Adrenal gland (tissue), 12 donors: Measurements from ENCODE around the gene FAM72D. TPM values are rescaled to one million over a fixed set of nuclear protein-coding genes. Genes with fewer than 3 reads are reported as not detected.
A peak's percentile ranks its signal among the peaks of the same experiment; 100 is the strongest.
"Not testable (repeated sequence)": the region's sequence is repeated elsewhere in the genome, so short reads cannot be mapped to it uniquely, and the experiment has no call there.

Source experiments
- DNase-seq, 7 donors: peaks; one replicate each; pipeline ENCODE4 v3.0.0-alpha.2; 2019 to 2020
- H3K27ac ChIP-seq, 5 donors: fragments of 200-600 bp; sonication (generic) in 4 of 5; 1 replicate in 3 of 5; 2 replicates in 2 of 5; pipeline versions ENCODE4 v1.5.1 to v1.8.0; 2016 to 2020; ENCODE audit warnings: mild to moderate bottlenecking in 1 of 5
- H3K27me3 ChIP-seq: fragments of 200-600 bp; 2 replicates; pipeline ENCODE4 v1.8.0; 2021
- H3K36me3 ChIP-seq, 2 donors: fragments of 200-600 bp; replicated peaks in 1 of 2; 1 replicate in 1 of 2; 2 replicates in 1 of 2; pipeline versions ENCODE4 v1.5.1 to v1.8.0; 2018 to 2022
- H3K4me1 ChIP-seq, 2 donors: fragments of 200-600 bp; replicated peaks in 1 of 2; 1 replicate in 1 of 2; 2 replicates in 1 of 2; pipeline versions ENCODE4 v1.5.1 to v1.8.0; 2018 to 2021
- H3K4me3 ChIP-seq, 4 donors: fragments of 200-600 bp; sonication (generic) in 3 of 4; one replicate each; pipeline ENCODE4 v1.5.1; 2016 to 2018
- H3K9me3 ChIP-seq, 3 donors: fragments of 200-600 bp; sonication (generic) in 1 of 3; replicated peaks in 1 of 3; 1 replicate in 2 of 3; 2 replicates in 1 of 3; pipeline versions ENCODE4 v1.5.1 to v1.8.0; 2016 to 2021
- WGBS, 4 donors: extraction: QIAGEN DNeasy Blood & Tissue Kit in 2 of 4; methylation state at CpG; one replicate each; pipeline versions ENCODE4 v1.1.5 to v1.1.7; 2013 to 2017; 5-methylcytosine and 5-hydroxymethylcytosine counted together
- intact Hi-C, 2 donors: fragments of 100-400 bp; cut with DNase I; formaldehyde crosslinking; loops; one replicate each; pipeline versions ENCODE4 v1.14.1 to v1.15.0; 2022 to 2023
- polyA plus RNA-seq, 3 donors: library from polyadenylated mRNA; stranded (reverse); fragments of 200-250 nt in 2 of 3; fragments of 350-450 nt in 1 of 3; fragmentation: Illumina TruSeq in 1 of 3; extraction: RNeasy Lipid Tissue Mini Kit (QIAGEN cat#74804) in 1 of 3; gene quantifications; one replicate each; pipeline ENCODE4 v1.2.3, GENCODE V29; 2013 to 2014
- total RNA-seq, 9 donors: library from RNA; depleted of rRNA in 4 of 9; stranded (reverse); fragments of >200 nt in 4 of 9; fragments of 120-200 nt in 1 of 9; fragmentation: NEBNext Ultra II Directional in 1 of 9; extraction: Animal tissue kit (Norgen Biotek cat#: 25700) in 1 of 9; gene quantifications; one replicate each; pipeline versions ENCODE4 v1.1.0 to v1.2.4, GENCODE V29; 2013 to 2023
- donor health status: healthy with polysubstance abuse.
- donor health status: Bipolar disorder and iron deficiency.
- donor health status: DM: yes; HTN: yes; CAD: no.
- donor health status: DM: no; HTN: no; CAD: no.
- donor health status: DM: no; HTN: no; CAD: no.
- donor health status: DM: yes; HTN: yes; CAD: no.

The FAM72D gene
- total and polyA plus RNA-seq, 12 donors = 0.12 to 3.6 (median 0.43) TPM; not detected in 2

- H3K27me3 ChIP-seq, H3K27ac ChIP-seq, intact Hi-C loops, H3K36me3 ChIP-seq, DNase-seq, H3K9me3 ChIP-seq, H3K4me1 ChIP-seq, H3K4me3 ChIP-seq: not testable (repeated sequence)
- WGBS, 4 donors = no CpG with 5 or more reads among the region's 1 CpG
These were observed 27.3 kb downstream of the FAM72D start for GRCh38 chr1:145123062-145123395.

GRCh38 chr1:145123992-145124641, 28.3 kb downstream of the FAM72D start:
- intact Hi-C loops, H3K27me3 ChIP-seq, H3K4me1 ChIP-seq, H3K36me3 ChIP-seq, DNase-seq, H3K4me3 ChIP-seq, H3K27ac ChIP-seq, H3K9me3 ChIP-seq: not testable (repeated sequence)
- no CpG with 5 or more reads among the region's 7 CpGs for WGBS, 4 donors

- intact Hi-C loops, DNase-seq, H3K4me3 ChIP-seq, H3K27me3 ChIP-seq, H3K27ac ChIP-seq, H3K9me3 ChIP-seq, H3K4me1 ChIP-seq, H3K36me3 ChIP-seq: not testable (repeated sequence)
- WGBS, 4 donors = no CpG with 5 or more reads among the region's 1 CpG
These were observed 29.3 kb downstream of the FAM72D start for GRCh38 chr1:145125112-145125511.

GRCh38 chr1:145127144-145127543, 31.4 kb downstream of the FAM72D start:
- intact Hi-C loops = not testable (repeated sequence)

GRCh38 chr1:145128697-145129469, 33.1 kb downstream of the FAM72D start:
- H3K36me3 ChIP-seq, H3K27me3 ChIP-seq, H3K4me3 ChIP-seq, H3K4me1 ChIP-seq, H3K9me3 ChIP-seq, intact Hi-C loops, H3K27ac ChIP-seq: not testable (repeated sequence)
- 41 to 55% (median 46%) methylated on average over 12 to 14 of the region's 14 CpGs for WGBS, 4 donors
- peak in 3 of 7 donors; percentile 4 to 22 (median 16) for DNase-seq

More at GRCh38 chr1:145127144-145127543, 31.4 kb downstream of the FAM72D start:
- not testable (repeated sequence) for H3K36me3 ChIP-seq, H3K4me1 ChIP-seq, H3K4me3 ChIP-seq, H3K9me3 ChIP-seq, H3K27me3 ChIP-seq, H3K27ac ChIP-seq, DNase-seq

GRCh38 chr1:145134476-145134875, 38.7 kb downstream of the FAM72D start:
- no CpG with 5 or more reads among the region's 1 CpG for WGBS, 4 donors
- H3K9me3 ChIP-seq, H3K27ac ChIP-seq, H3K27me3 ChIP-seq, DNase-seq, H3K36me3 ChIP-seq, H3K4me1 ChIP-seq, H3K4me3 ChIP-seq, intact Hi-C loops: not testable (repeated sequence)

GRCh38 chr1:145140549-145140948, 44.8 kb downstream of the FAM72D start:
- H3K27me3 ChIP-seq, H3K27ac ChIP-seq, H3K4me3 ChIP-seq, DNase-seq, H3K9me3 ChIP-seq, H3K4me1 ChIP-seq, intact Hi-C loops, H3K36me3 ChIP-seq: not testable (repeated sequence)
- WGBS, 4 donors = 71 to 91% methylated on average over 1 of the region's 2 CpGs; no CpG with 5 or more reads in 2 of the 4 donors

GRCh38 chr1:145144264-145144913, 48.6 kb downstream of the FAM72D start:
- H3K4me1 ChIP-seq, H3K4me3 ChIP-seq, H3K9me3 ChIP-seq, intact Hi-C loops, H3K27ac ChIP-seq, H3K27me3 ChIP-seq, H3K36me3 ChIP-seq, DNase-seq: not testable (repeated sequence)
- 17 to 54% (median 38%) methylated on average over 1 to 2 of the region's 3 CpGs for WGBS, 4 donors

GRCh38 chr1:145146308-145146707, 50.5 kb downstream of the FAM72D start:
- H3K36me3 ChIP-seq, DNase-seq, H3K4me3 ChIP-seq, intact Hi-C loops, H3K4me1 ChIP-seq, H3K9me3 ChIP-seq, H3K27me3 ChIP-seq, H3K27ac ChIP-seq: not testable (repeated sequence)
- WGBS, 4 donors = 88 to 96% (median 92%) methylated on average over 2 to 3 of the region's 4 CpGs; no CpG with 5 or more reads in 1 of the 4 donors

GRCh38 chr1:145147172-145147571, 51.4 kb downstream of the FAM72D start:
- H3K4me1 ChIP-seq, H3K36me3 ChIP-seq, H3K4me3 ChIP-seq, DNase-seq, H3K9me3 ChIP-seq, intact Hi-C loops, H3K27ac ChIP-seq, H3K27me3 ChIP-seq: not testable (repeated sequence)
- 59 to 80% (median 79%) methylated on average over 2 of the region's 4 CpGs for WGBS, 4 donors

- H3K9me3 ChIP-seq, DNase-seq, H3K36me3 ChIP-seq, H3K27ac ChIP-seq, intact Hi-C loops, H3K4me3 ChIP-seq, H3K27me3 ChIP-seq, H3K4me1 ChIP-seq: not testable (repeated sequence)
- no CpG with 5 or more reads among the region's 4 CpGs for WGBS, 4 donors
These were observed 59.6 kb downstream of the FAM72D start for GRCh38 chr1:145155421-145155820.
